Activated naive CD8-positive, alpha-beta T cell (primary cell): ENCODE results near the gene SEMA3G.

Source experiments
- H3K27ac Mint-ChIP-seq: one replicate; pipeline ENCODE4 v1.8.0; 2021; ENCODE audit warnings: mixed read lengths
- H3K27me3 Mint-ChIP-seq: one replicate; pipeline ENCODE4 v1.8.0; 2021; ENCODE audit warnings: mixed read lengths
- H3K36me3 Mint-ChIP-seq: one replicate; pipeline ENCODE4 v1.8.0; 2021; ENCODE audit warnings: mixed read lengths
- H3K4me1 Mint-ChIP-seq: one replicate; pipeline ENCODE4 v1.8.0; 2021; ENCODE audit warnings: low read depth, mixed read lengths
- H3K4me3 Mint-ChIP-seq: one replicate; pipeline ENCODE4 v1.8.0; 2021; ENCODE audit warnings: mild to moderate bottlenecking, mixed read lengths
- H3K9me3 Mint-ChIP-seq: one replicate; pipeline ENCODE4 v1.8.0; 2021; ENCODE audit warnings: low read depth, mixed read lengths

Gene SEMA3G

GRCh38 chr3:52444860-52445793, at the start of gene SEMA3G:
Gene SEMA3G, minus strand, starts transcription at chr3:52445103. Its CDS starts 76 bp downstream, at chr3:52445027.
- H3K27me3 Mint-ChIP-seq: no peaks in the 10 kb centered on the region
- no peaks in the 10 kb centered on the region for H3K9me3 Mint-ChIP-seq
- no peak within 1 kb of the TSS for H3K27ac Mint-ChIP-seq
- no peak within 1 kb of the TSS for H3K4me3 Mint-ChIP-seq
- peaks cover 7% of the 10 kb centered on the region for H3K4me1 Mint-ChIP-seq
- no peaks in the 10 kb centered on the region for H3K36me3 Mint-ChIP-seq

GRCh38 chr3:52494445-52494844, 49.5 kb upstream of the SEMA3G start:
- H3K4me3 Mint-ChIP-seq: no peak overlapping the region
- H3K36me3 Mint-ChIP-seq: no peaks in the 10 kb centered on the region
- H3K27me3 Mint-ChIP-seq: no peaks in the 10 kb centered on the region
- no peaks in the 10 kb centered on the region for H3K9me3 Mint-ChIP-seq
- peaks cover 3% of the 10 kb centered on the region for H3K4me1 Mint-ChIP-seq
- H3K27ac Mint-ChIP-seq: no peak overlapping the region

GRCh38 chr3:52493232-52494017, 48.5 kb upstream of the SEMA3G start:
- peaks cover 3% of the 10 kb centered on the region for H3K4me1 Mint-ChIP-seq

GRCh38 chr3:52492059-52492458, 47.2 kb upstream of the SEMA3G start:
- H3K27me3 Mint-ChIP-seq: no peaks in the 10 kb centered on the region
- no peak overlapping the region for H3K27ac Mint-ChIP-seq
- no peaks in the 10 kb centered on the region for H3K9me3 Mint-ChIP-seq
- H3K4me1 Mint-ChIP-seq: peaks cover 3% of the 10 kb centered on the region
- no peaks in the 10 kb centered on the region for H3K36me3 Mint-ChIP-seq
- H3K4me3 Mint-ChIP-seq: no peak overlapping the region

More at GRCh38 chr3:52493232-52494017, 48.5 kb upstream of the SEMA3G start:
- no peaks in the 10 kb centered on the region for H3K36me3 Mint-ChIP-seq
- no peak overlapping the region for H3K27ac Mint-ChIP-seq
- H3K4me3 Mint-ChIP-seq: no peak overlapping the region
- H3K27me3 Mint-ChIP-seq: no peaks in the 10 kb centered on the region
- H3K9me3 Mint-ChIP-seq: no peaks in the 10 kb centered on the region

- H3K36me3 Mint-ChIP-seq: no peaks in the 10 kb centered on the region
- peaks cover 3% of the 10 kb centered on the region for H3K4me1 Mint-ChIP-seq
- H3K4me3 Mint-ChIP-seq: no peak overlapping the region
- no peaks in the 10 kb centered on the region for H3K27me3 Mint-ChIP-seq
- no peak overlapping the region for H3K27ac Mint-ChIP-seq
- H3K9me3 Mint-ChIP-seq: no peaks in the 10 kb centered on the region
These were observed 46.1 kb upstream of the SEMA3G start for GRCh38 chr3:52490939-52491526.

GRCh38 chr3:52490035-52490938, 45.4 kb upstream of the SEMA3G start:
- Mint-ChIP-seq H3K27me3 (no peaks in the 10 kb centered on the region), H3K4me1 (peaks cover 3% of the 10 kb centered on the region), H3K9me3 (no peaks in the 10 kb centered on the region), H3K36me3 (no peaks in the 10 kb centered on the region), H3K27ac (no peak overlapping the region), H3K4me3 (no peak overlapping the region)

GRCh38 chr3:52489453-52489852, 44.5 kb upstream of the SEMA3G start:
- no peaks in the 10 kb centered on the region for H3K9me3 Mint-ChIP-seq

GRCh38 chr3:52488746-52489145, 43.8 kb upstream of the SEMA3G start:
- no peaks in the 10 kb centered on the region for H3K27me3 Mint-ChIP-seq

More at GRCh38 chr3:52489453-52489852, 44.5 kb upstream of the SEMA3G start:
- no peaks in the 10 kb centered on the region for H3K27me3 Mint-ChIP-seq
- no peaks in the 10 kb centered on the region for H3K36me3 Mint-ChIP-seq
- no peak overlapping the region for H3K4me3 Mint-ChIP-seq
- H3K27ac Mint-ChIP-seq: no peak overlapping the region
- H3K4me1 Mint-ChIP-seq: peaks cover 2% of the 10 kb centered on the region

GRCh38 chr3:52487788-52488691, 43.1 kb upstream of the SEMA3G start:
- H3K9me3 Mint-ChIP-seq: no peaks in the 10 kb centered on the region

More at GRCh38 chr3:52488746-52489145, 43.8 kb upstream of the SEMA3G start:
- H3K36me3 Mint-ChIP-seq: no peaks in the 10 kb centered on the region
- H3K4me3 Mint-ChIP-seq: no peak overlapping the region
- no peak overlapping the region for H3K27ac Mint-ChIP-seq
- no peaks in the 10 kb centered on the region for H3K9me3 Mint-ChIP-seq
- no peaks in the 10 kb centered on the region for H3K4me1 Mint-ChIP-seq

GRCh38 chr3:52487050-52487787, 42.3 kb upstream of the SEMA3G start:
- Mint-ChIP-seq H3K36me3 (no peaks in the 10 kb centered on the region), H3K27ac (no peak overlapping the region), H3K9me3 (no peaks in the 10 kb centered on the region), H3K27me3 (no peaks in the 10 kb centered on the region), H3K4me1 (no peaks in the 10 kb centered on the region), H3K4me3 (no peak overlapping the region)

More at GRCh38 chr3:52487788-52488691, 43.1 kb upstream of the SEMA3G start:
- Mint-ChIP-seq H3K4me3 (no peak overlapping the region), H3K36me3 (no peaks in the 10 kb centered on the region), H3K4me1 (no peaks in the 10 kb centered on the region), H3K27ac (no peak overlapping the region), H3K27me3 (no peaks in the 10 kb centered on the region)

- Mint-ChIP-seq H3K9me3 (no peaks in the 10 kb centered on the region), H3K36me3 (no peaks in the 10 kb centered on the region), H3K27ac (no peak overlapping the region), H3K4me3 (no peak overlapping the region), H3K4me1 (no peaks in the 10 kb centered on the region), H3K27me3 (no peaks in the 10 kb centered on the region)
These were observed 40.0 kb upstream of the SEMA3G start for GRCh38 chr3:52484680-52485461.
